COLO829 (cell line): Measurements from ENCODE around the gene YIPF1.
"Not testable (repeated sequence)": the region's sequence is repeated elsewhere in the genome, so short reads cannot be mapped to it uniquely, and the experiment has no call there.

Experiments used
- DNase-seq: peaks from one replicate; pipeline ENCODE4 v3.0.0; 2012; ENCODE audit warnings: low spot score

Gene YIPF1

DNA sequence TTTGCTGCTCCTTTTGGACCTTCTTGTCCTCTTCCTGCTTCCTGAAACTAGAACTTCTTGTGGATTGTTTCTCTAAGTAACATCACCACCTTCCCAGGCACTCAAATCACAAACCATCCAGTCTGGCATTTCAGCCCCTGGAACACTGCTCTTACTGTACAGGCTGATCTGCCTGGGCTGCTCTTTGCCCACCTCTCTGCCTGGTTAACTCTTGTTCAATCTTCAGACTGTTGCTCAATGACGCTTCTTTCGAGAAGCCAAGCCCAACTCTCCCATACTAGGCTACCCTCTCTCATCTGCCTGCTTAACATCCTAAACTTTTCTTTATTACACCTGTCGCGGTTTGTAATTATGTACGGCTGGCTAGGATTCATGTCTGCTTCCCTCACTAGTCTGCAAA, 5.0 kb upstream of the YIPF1 start:
- DNase-seq, result no peak

GRCh38 chr1:53893999-53894636, 4.5 kb upstream of the YIPF1 start, which contains the start of gene DIO1:
DIO1 (plus strand) TSS chr1:53894187; CDS start chr1:53894211, 24 bp downstream.
- no peak for DNase-seq

DNA sequence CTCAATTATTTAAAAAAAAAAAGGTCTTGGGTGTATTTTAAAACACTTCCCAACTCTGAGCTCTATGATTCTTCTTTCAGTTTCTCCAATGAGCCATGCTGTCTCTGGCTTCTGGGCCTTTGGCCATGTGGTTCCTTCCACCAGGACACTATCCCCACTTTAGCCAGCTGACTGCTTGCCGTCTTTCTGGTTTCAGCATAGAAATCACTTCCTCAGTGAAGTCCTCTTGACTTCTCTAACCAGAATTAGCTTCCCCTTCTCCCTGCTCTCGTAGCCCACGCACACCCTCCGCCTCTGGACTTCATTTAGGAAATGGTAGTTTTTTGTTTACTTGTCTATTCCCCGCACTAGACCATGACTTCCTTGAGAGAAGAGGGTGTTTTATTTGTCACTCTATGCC, 3.3 kb upstream of the YIPF1 start:
- DNase-seq, result no peak

- no peak for DNase-seq
These were observed 2.1 kb upstream of the YIPF1 start for GRCh38 chr1:53891678-53892077.

GRCh38 chr1:53891018-53891417, 1.4 kb upstream of the YIPF1 start:
- no peak for DNase-seq

GRCh38 chr1:53890522-53890941, 935 bp upstream of the YIPF1 start:
- no peak for DNase-seq

- no peak for DNase-seq
These were observed 916 bp downstream of the YIPF1 start for GRCh38 chr1:53888681-53889080.

GRCh38 chr1:53883600-53883999, 6.0 kb downstream of the YIPF1 start:
- not testable (repeated sequence) for DNase-seq

DNA sequence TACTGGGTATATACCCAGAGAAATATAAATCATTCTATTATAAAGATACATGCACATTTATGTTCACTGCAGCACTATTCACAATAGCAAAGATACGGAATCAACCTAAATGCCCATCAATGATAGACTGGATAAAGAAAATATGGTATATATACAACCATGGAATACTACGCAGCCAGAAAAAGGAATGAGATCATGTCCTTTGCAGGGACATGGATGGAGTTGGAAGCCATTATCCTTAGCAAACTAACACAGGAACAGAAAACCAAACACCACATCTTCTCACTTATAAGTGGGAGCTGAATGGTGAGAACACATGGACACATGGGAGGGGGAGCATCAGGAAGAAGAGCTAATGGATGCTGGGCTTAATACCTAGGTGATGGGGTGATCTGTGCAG, 7.7 kb downstream of the YIPF1 start:
- not testable (repeated sequence) for DNase-seq

DNA sequence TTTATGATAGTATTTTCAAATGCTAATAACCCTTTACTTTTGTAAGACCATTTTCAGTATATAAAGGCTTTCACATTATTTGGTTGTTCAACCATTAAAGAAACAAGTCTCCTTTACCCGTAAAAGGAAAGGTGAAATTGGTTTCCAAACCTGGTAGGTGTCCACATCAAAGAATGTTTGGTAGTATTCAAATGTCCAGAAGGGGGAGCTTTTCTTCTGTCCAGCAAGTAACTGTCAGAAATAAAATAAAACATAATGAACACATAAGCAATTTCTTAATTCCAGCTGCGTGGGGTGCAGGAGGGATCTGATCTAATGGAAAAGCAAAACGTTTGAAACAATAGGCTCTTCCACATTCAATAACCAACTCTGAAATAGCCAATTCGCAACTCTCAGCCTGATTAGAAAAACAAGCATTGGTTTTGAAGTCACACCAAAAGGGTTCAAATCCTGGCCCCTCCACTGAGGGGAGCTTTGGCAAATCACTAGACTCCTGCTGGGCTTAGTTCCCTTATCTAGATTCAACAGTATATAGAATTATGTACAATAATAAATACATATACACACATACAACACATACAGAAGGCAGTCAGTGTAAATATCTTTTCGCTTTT, 11.0 kb downstream of the YIPF1 start:
- DNase-seq, result peak; percentile 55

DNA sequence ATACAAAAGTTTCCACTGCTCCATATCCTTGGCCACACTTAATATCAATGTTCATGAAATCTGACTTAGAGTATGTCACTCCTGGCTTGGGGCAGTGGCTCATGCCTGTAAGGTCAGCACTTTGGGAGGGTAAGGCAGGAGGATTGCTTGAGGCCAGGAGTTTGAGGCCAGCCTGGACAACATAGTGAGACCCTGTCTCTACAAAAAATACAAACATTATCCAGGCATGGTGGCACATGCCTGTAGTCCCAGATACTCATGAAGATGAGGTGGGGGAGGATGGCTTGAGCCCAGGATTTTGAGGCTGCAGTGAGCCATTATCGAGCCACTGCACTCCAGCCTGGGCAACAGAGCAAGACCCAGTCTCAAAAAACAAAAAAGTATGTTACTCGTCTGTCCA, 14.4 kb downstream of the YIPF1 start:
- not testable (repeated sequence) for DNase-seq

- no peak for DNase-seq
These were observed 17.7 kb downstream of the YIPF1 start for GRCh38 chr1:53871773-53872484.

- no peak for DNase-seq
These were observed 18.4 kb downstream of the YIPF1 start for GRCh38 chr1:53871221-53871620.

- no peak for DNase-seq
These were observed 20.0 kb downstream of the YIPF1 start for GRCh38 chr1:53869454-53870117.

GRCh38 chr1:53868565-53868964, 21.0 kb downstream of the YIPF1 start:
- no peak for DNase-seq

DNA sequence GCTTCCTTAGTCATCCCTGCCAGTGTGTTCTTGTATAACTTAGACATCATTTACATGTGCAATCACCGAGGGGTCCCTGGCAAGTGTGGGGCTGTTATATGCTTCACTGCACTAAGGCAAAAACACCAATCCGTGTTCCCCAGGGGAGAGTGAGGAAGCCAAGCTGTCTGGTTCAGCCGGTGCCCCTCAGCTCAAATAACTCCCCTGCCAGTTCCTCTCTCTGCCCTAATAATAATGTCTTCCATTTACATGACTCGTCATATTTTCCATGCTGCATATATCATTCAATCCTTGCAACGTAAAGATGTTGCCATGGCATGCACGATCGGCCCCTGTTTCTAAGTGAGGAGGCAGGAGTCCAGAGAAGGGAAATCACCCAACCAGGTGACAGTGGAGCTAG, 27.1 kb downstream of the YIPF1 start:
- no peak for DNase-seq

GRCh38 chr1:53860967-53861411, 28.6 kb downstream of the YIPF1 start:
- peak; percentile 64 for DNase-seq

DNA sequence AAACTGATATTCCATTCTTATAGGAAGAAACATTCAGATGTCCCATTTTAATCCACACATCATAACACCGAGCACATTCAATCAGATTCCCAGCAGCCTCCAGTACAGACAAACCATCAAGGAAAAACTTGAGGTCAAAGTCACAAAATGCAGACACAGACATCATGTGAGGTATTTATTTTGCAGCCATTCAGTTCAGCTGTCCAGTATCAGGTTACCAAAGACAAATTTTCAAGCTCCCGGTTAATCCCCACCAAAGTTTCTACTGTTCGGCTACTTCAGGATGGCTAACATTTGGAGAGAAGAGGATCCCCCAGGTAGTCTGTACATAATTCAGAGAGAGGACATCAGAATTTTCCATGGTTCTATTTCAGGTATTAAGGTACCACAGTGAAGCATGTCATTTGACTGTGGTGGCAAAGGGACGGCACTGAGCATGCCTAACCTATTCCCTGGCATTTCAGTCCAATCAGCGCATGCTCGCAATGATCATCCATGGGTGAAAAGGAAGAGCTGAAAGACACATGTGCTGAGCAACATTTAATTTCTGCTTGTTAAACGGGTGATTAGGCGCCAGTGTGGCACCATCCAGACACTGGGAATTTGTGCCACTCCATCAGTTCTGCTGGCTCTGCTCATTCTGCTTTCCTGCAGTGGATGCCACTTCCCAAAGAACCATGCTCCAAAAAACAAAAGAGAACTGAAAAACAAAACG, 37.9 kb downstream of the YIPF1 start:
- no peak for DNase-seq

DNA sequence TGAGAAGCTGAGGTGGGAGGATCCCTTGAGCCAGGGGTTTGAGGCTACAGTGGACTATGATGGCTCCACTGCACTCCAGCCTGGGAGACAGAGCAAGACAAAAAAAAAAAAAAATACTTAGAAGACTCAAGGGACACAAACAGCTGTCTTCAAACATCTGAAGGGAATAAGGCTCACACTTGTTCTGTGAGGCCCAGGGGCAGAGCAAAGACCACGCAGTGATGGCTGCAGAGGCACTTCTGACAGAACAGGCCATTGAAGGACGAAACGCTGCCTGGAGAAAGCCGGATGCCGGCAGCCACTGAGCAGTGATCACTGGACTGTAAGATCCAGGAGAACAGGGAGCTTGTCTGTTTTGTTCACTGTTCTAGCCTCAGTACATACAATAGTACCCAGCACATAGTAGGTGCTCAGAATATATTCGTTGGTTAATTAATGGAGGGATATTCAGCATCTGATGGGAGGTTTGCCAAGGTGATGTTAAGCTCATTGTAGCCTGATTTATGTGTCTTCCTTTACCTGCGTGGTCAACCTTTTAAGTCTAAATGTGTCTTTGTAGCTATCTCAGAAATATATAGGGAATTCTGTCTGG, 39.4 kb downstream of the YIPF1 start:
- no peak for DNase-seq

GRCh38 chr1:53847980-53848379, 41.6 kb downstream of the YIPF1 start:
- DNase-seq, result no peak

DNA sequence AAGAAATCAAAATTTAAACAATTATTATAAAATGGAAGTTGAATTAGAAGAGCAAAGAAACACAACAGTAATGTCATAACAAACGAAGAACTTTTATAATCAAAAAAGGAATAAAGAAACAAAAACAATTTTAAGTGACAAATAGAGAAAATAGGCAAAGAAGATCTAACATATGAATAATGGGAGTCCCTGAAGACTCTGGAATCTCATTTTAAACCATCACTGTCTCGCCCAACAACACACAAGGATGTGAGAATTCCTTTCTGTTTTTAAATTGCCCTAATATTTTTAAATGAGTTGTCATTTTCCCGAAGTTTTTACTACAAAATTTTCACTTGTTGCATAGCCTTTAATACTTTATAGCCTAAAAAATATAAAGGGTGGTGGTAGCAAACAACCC, 47.2 kb downstream of the YIPF1 start:
- no peak for DNase-seq

- no peak for DNase-seq
These were observed 51.0 kb downstream of the YIPF1 start for GRCh38 chr1:53838654-53838974.
